OCI-LY7 (cell line): ENCODE data around the gene SLC47A1. TPM values are rescaled to one million over a fixed set of nuclear protein-coding genes. Genes with fewer than 3 reads are reported as not detected.
A peak's percentile ranks its signal among the peaks of the same experiment; 100 is the strongest.

ENCODE experiments used
- Bru-seq: library from RNA; stranded (reverse); fragments of 400-500 nt; gene quantifications from one replicate; lab custom pipeline; 2021; lab: Mats Ljungman, UMichigan
- BruChase-seq, 2 experiments: library from RNA; stranded (reverse); fragments of 400-500 nt; gene quantifications; one replicate each; lab custom pipeline; 2021; lab: Mats Ljungman, UMichigan
- BruUV-seq: library from RNA; stranded (reverse); fragments of 400-500 nt; replicated peaks from 2 replicates; lab custom pipeline; 2021; lab: Mats Ljungman, UMichigan
- CTCF ChIA-PET: fragments of 300-600 bp; sonication (Branson Sonifier 250); formaldehyde crosslinking; loops from one replicate; lab custom pipeline; 2022; ENCODE audit warnings: antibody characterized with exemption; ENCODE audit not compliant: unreplicated experiment; lab: Charles Lee
- POLR2A ChIA-PET: fragments of 300-600 bp; sonication (Branson Sonifier 250); formaldehyde crosslinking; loops from one replicate; lab custom pipeline; 2022; ENCODE audit warnings: antibody characterized with exemption; lab: Charles Lee
- DNase-seq: peaks from one replicate; pipeline ENCODE4 v3.0.0-alpha.2; 2015; ENCODE audit warnings: low spot score
- H2AFZ ChIP-seq: fragments of 200-600 bp; sonication (generic), shearing (Covaris generic); 2 replicates; pipeline ENCODE4 v1.6.1; 2014; ENCODE audit warnings: mild to moderate bottlenecking, antibody characterized with exemption, low read length, moderate library complexity
- H3K27ac ChIP-seq: fragments of 200-600 bp; sonication (generic); 2 replicates; pipeline ENCODE4 v1.5.1; 2014; ENCODE audit warnings: mixed run types, low read depth, mild to moderate bottlenecking, moderate library complexity, low read length, inconsistent platforms; ENCODE audit not compliant: poor library complexity, severe bottlenecking
- H3K36me3 ChIP-seq: fragments of 200-600 bp; sonication (generic); 2 replicates; pipeline ENCODE4 v1.6.1; 2014; ENCODE audit warnings: mild to moderate bottlenecking, antibody characterized with exemption, low read length, moderate library complexity, mixed read lengths; ENCODE audit not compliant: insufficient read depth
- H3K4me1 ChIP-seq: fragments of 200-600 bp; sonication (generic); 2 replicates; pipeline ENCODE4 v1.5.1; 2014; ENCODE audit warnings: mild to moderate bottlenecking, low read length; ENCODE audit not compliant: insufficient read depth, poor library complexity, severe bottlenecking
- H3K4me2 ChIP-seq: fragments of 200-600 bp; sonication (generic); 2 replicates; pipeline ENCODE4 v1.6.1; 2014; ENCODE audit warnings: mild to moderate bottlenecking, low read length
- H3K4me3 ChIP-seq: fragments of 200-600 bp; sonication (generic); 2 replicates; pipeline ENCODE4 v1.5.1; 2014; ENCODE audit warnings: mild to moderate bottlenecking, low read depth, low read length; ENCODE audit not compliant: poor library complexity, severe bottlenecking
- H3K79me2 ChIP-seq: fragments of 200-600 bp; sonication (generic); 2 replicates; pipeline ENCODE4 v1.6.1; 2016; ENCODE audit warnings: low read depth, mild to moderate bottlenecking, low read length, moderate library complexity, mixed read lengths; ENCODE audit not compliant: insufficient read depth
- H3K9me2 ChIP-seq: fragments of 200-600 bp; sonication (generic); 2 replicates; pipeline ENCODE4 v1.6.1; 2016; ENCODE audit warnings: mild to moderate bottlenecking, low read length, mixed read lengths; ENCODE audit not compliant: insufficient read depth
- H3K9me3 ChIP-seq: fragments of 200-600 bp; sonication (generic); 2 replicates; pipeline ENCODE4 v1.6.1; 2014; ENCODE audit warnings: mild to moderate bottlenecking, mixed run types, low read length, mixed read lengths
- H4K20me1 ChIP-seq: fragments of 200-600 bp; sonication (generic); 2 replicates; pipeline ENCODE4 v1.6.1; 2014; ENCODE audit warnings: mild to moderate bottlenecking, antibody characterized with exemption, low read length, moderate library complexity, mixed read lengths; ENCODE audit not compliant: insufficient read depth
- EZH2phosphoT487 ChIP-seq: fragments of 200-600 bp; sonication (generic); IDR thresholded peaks from 2 replicates; pipeline ENCODE4 v1.6.1; 2018; ENCODE audit warnings: low read depth, borderline replicate concordance, mild to moderate bottlenecking, mixed run types, antibody characterized with exemption, low read length, moderate library complexity, mixed read lengths
- intact Hi-C: fragments of 100-400 bp; cut with micrococcal nuclease; formaldehyde crosslinking; loops from one replicate; pipeline ENCODE4 v1.10.0; 2022; ENCODE audit not compliant: unreplicated experiment
- long read RNA-seq: library from polyadenylated mRNA; stranded (forward); transcript quantifications from one replicate; pipeline ENCODE4 v2.0.0, GENCODE V29; 2022
- total RNA-seq, 2 experiments: library from RNA; depleted of rRNA in 1 of 2; stranded (reverse); fragments of >200 nt in 1 of 2; shearing (Covaris generic) in 1 of 2; gene quantifications; 2 replicates each; pipeline ENCODE4 v1.2.3, GENCODE V29; 2014 to 2022
- TF ChIP-seq, protein P1 (sequence below): fragments of 200-600 bp; sonication (generic); conservative IDR thresholded peaks from 2 replicates; pipeline ENCODE4 v1.5.1; 2014; ENCODE audit warnings: mild to moderate bottlenecking, antibody characterized with exemption, low read length, moderate library complexity, mixed read lengths

Gene SLC47A1, protein sequence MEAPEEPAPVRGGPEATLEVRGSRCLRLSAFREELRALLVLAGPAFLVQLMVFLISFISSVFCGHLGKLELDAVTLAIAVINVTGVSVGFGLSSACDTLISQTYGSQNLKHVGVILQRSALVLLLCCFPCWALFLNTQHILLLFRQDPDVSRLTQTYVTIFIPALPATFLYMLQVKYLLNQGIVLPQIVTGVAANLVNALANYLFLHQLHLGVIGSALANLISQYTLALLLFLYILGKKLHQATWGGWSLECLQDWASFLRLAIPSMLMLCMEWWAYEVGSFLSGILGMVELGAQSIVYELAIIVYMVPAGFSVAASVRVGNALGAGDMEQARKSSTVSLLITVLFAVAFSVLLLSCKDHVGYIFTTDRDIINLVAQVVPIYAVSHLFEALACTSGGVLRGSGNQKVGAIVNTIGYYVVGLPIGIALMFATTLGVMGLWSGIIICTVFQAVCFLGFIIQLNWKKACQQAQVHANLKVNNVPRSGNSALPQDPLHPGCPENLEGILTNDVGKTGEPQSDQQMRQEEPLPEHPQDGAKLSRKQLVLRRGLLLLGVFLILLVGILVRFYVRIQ
- not detected in 2 replicates for total RNA-seq (2014; rRNA removed; shearing (Covaris generic))
- total RNA-seq (2022) = not detected in 2 replicates
- Bru-seq, nascent RNA = not detected
- percentile 3 among the genes with signal in this experiment for BruChase-seq, experiment 1, labeled RNA remaining after a 6-hour chase
- BruChase-seq, experiment 2, labeled RNA remaining after a 2-hour chase = percentile 3 among the genes with signal in this experiment
- long read RNA-seq = 0 reads

DNA sequence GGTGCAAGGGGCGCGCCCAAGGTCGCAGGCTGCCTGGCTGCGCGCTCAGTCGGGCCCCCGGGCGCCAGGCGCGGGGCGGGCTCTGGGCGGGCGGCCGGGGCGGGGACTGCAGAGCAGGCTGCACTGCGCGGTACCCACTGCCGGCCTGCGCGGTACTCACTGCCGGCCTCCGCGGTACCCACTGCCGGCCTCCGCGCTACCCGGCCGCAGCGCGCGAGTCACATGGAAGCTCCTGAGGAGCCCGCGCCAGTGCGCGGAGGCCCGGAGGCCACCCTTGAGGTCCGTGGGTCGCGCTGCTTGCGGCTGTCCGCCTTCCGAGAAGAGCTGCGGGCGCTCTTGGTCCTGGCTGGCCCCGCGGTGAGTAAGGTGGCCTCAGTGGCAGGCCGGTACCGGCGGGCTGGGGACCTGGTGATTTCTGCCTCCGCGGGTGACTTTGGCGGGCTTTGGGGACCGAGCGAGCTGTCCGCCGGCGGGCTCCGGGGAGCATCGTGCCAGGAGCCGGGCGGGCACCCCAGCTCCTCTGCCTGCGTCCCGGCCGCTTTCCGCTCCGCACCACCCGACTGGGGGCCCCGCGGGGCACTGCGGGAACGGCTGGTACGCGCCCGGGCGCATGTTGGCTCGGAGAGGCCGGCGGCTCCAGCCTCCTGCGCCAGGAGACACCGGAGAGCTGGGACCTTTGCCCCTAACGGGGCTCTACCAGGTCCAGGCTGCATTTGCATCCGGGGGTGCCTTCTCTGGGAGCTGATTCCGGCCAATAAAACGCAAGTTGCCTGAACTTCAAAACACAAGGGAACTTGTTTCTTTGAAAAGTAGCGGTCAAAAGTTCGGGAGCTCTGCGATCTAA lies at the start of gene SLC47A1:
TSS of gene SLC47A1 (plus strand) at position 137 of the 844 bp plus-strand sequence. CDS start at position 223, 86 bp downstream.
- POLR2A ChIA-PET = no interaction called here
- BruUV-seq = no TSS peak
- TF ChIP-seq, protein P1, sequence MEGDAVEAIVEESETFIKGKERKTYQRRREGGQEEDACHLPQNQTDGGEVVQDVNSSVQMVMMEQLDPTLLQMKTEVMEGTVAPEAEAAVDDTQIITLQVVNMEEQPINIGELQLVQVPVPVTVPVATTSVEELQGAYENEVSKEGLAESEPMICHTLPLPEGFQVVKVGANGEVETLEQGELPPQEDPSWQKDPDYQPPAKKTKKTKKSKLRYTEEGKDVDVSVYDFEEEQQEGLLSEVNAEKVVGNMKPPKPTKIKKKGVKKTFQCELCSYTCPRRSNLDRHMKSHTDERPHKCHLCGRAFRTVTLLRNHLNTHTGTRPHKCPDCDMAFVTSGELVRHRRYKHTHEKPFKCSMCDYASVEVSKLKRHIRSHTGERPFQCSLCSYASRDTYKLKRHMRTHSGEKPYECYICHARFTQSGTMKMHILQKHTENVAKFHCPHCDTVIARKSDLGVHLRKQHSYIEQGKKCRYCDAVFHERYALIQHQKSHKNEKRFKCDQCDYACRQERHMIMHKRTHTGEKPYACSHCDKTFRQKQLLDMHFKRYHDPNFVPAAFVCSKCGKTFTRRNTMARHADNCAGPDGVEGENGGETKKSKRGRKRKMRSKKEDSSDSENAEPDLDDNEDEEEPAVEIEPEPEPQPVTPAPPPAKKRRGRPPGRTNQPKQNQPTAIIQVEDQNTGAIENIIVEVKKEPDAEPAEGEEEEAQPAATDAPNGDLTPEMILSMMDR = no peak
- TF ChIP-seq EZH2phosphoT487 = no peak
- Histone ChIP-seq H3K27ac (no peak within 1 kb of the TSS), H3K36me3 (no peaks in the 10 kb centered on the region), H4K20me1 (no peaks in the 10 kb centered on the region), H3K4me1 (no peaks in the 10 kb centered on the region), H3K4me2 (no peak within 1 kb of the TSS), H3K9me2 (no peaks in the 10 kb centered on the region), H3K79me2 (no peaks in the 10 kb centered on the region), H2AFZ (no peak within 1 kb of the TSS), H3K4me3 (no peak within 1 kb of the TSS), H3K9me3 (no peaks in the 10 kb centered on the region)
- CTCF ChIA-PET = no interaction called here
- intact Hi-C loops = no loop called here
- DNase-seq = no peak

DNA sequence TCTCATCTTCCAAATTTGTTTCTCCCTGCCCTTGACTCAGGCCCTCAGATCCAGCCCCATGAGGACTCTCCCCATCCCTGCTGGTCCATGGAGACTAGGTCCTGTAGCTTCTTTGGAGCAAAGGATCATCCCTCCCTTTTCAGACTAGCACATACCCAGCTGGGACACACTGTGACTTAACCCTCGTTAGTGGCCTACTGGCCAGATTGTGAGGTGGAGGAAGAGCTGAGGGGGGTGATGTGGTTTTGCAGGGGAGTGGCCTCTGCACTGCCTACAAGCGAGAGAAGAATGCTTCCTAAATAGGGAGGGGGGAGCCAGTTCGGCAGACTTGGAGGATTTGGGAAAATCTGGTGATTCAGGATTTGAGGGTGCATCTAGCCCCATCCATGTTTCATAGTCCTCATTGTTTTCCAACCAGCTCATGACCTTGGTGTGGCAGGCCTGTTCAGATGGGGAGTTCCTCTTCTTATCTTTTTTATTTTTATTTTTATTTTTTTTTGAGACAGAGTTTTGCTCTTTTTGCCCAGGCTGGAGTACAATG lies 47.8 kb upstream of the SLC47A1 start:
- no TSS peak for BruUV-seq
- H3K79me2 ChIP-seq = no peaks in the 10 kb centered on the region
- H3K9me2 ChIP-seq = no peaks in the 10 kb centered on the region
- H3K4me3 ChIP-seq = no peak overlapping the region
- no peak overlapping the region for H2AFZ ChIP-seq
- H3K4me2 ChIP-seq = no peak overlapping the region
- H3K27ac ChIP-seq = no peak overlapping the region
- ChIA-PET CTCF (interaction anchor here (0.5 kb wide), 1 partner anchor 238 kb away, joined by 3 read pairs; no protein-coding TSS in a partner anchor), POLR2A (interaction anchor here (0.5 kb wide), 1 partner anchor 279 kb away, joined by 5 read pairs; no protein-coding TSS in a partner anchor)
- intact Hi-C loops = no loop called here
- H3K9me3 ChIP-seq = no peaks in the 10 kb centered on the region
- no peak for TF ChIP-seq EZH2phosphoT487
- TF ChIP-seq, protein P1 = no peak
- no peak for DNase-seq
- H4K20me1 ChIP-seq = no peaks in the 10 kb centered on the region
- peaks cover 4% of the 10 kb centered on the region for H3K4me1 ChIP-seq
- no peaks in the 10 kb centered on the region for H3K36me3 ChIP-seq
